Activated T-helper 1 cell treated with anti-CD3 and anti-CD28 coated beads, Interleukin-12 subunit alpha, Interleukin-12 subunit beta, Interleukin-2, Interleukin-4 antibody, amounts not matched to agents 30 ng/mL and 10 ng/mL and 1 ng/mL, durations not matched to agents 14 hours and 24 hours and 36 hours (primary cell): ENCODE measurements around the gene GSE1. TPM values are rescaled to one million over a fixed set of nuclear protein-coding genes. Genes with fewer than 3 reads are reported as not detected.

Source experiments
- DNase-seq: peaks from one replicate; pipeline ENCODE4 v3.0.0; 2021; ENCODE audit warnings: low spot score
- H3K27ac Mint-ChIP-seq: one replicate; pipeline ENCODE4 v1.8.0; 2021; ENCODE audit warnings: mild to moderate bottlenecking, mixed read lengths
- H3K27me3 Mint-ChIP-seq: one replicate; pipeline ENCODE4 v1.8.0; 2022; ENCODE audit warnings: mild to moderate bottlenecking, moderate library complexity, mixed read lengths; ENCODE audit not compliant: insufficient read depth
- H3K36me3 Mint-ChIP-seq: one replicate; pipeline ENCODE4 v1.8.0; 2021; ENCODE audit warnings: low read depth, mixed read lengths
- H3K4me1 Mint-ChIP-seq: one replicate; pipeline ENCODE4 v1.8.0; 2021; ENCODE audit warnings: low read depth, mixed read lengths
- H3K4me3 Mint-ChIP-seq: one replicate; pipeline ENCODE4 v1.8.0; 2021; ENCODE audit warnings: mild to moderate bottlenecking, moderate library complexity, mixed read lengths
- H3K9me3 Mint-ChIP-seq: one replicate; pipeline ENCODE4 v1.8.0; 2021; ENCODE audit warnings: mixed read lengths
- intact Hi-C: fragments of 100-400 bp; cut with micrococcal nuclease; formaldehyde crosslinking; loops from one replicate; pipeline ENCODE4 v1.15.1; 2024
- total RNA-seq: library from RNA; stranded (reverse); gene quantifications from 2 replicates; pipeline ENCODE4 v1.2.3, GENCODE V29; 2022

GSE1 gene
- total RNA-seq, 1 donor from 2014 or later = 35.2 TPM

GRCh38 chr16:85659805-85660511, 46.8 kb downstream of the GSE1 start:
- H3K36me3 Mint-ChIP-seq = peaks cover 5% of the 10 kb centered on the region
- no peaks in the 10 kb centered on the region for H3K9me3 Mint-ChIP-seq
- DNase-seq = peak; percentile 37
- no peaks in the 10 kb centered on the region for H3K4me1 Mint-ChIP-seq
- no peak overlapping the region for H3K4me3 Mint-ChIP-seq
- no peaks in the 10 kb centered on the region for H3K27me3 Mint-ChIP-seq
- intact Hi-C loops = loop anchor here (1.0 kb wide), 1 partner anchor 58 kb away; no protein-coding TSS in a partner anchor
- H3K27ac Mint-ChIP-seq = no peak overlapping the region

- H3K9me3 Mint-ChIP-seq = no peaks in the 10 kb centered on the region
- intact Hi-C loops = no loop called here
- H3K36me3 Mint-ChIP-seq = peaks cover 6% of the 10 kb centered on the region
- no peak for DNase-seq
- no peak overlapping the region for H3K4me3 Mint-ChIP-seq
- H3K27me3 Mint-ChIP-seq = no peaks in the 10 kb centered on the region
- H3K4me1 Mint-ChIP-seq = no peaks in the 10 kb centered on the region
- no peak overlapping the region for H3K27ac Mint-ChIP-seq
Measured at GRCh38 chr16:85660843-85661739, 48.0 kb downstream of the GSE1 start.

DNA sequence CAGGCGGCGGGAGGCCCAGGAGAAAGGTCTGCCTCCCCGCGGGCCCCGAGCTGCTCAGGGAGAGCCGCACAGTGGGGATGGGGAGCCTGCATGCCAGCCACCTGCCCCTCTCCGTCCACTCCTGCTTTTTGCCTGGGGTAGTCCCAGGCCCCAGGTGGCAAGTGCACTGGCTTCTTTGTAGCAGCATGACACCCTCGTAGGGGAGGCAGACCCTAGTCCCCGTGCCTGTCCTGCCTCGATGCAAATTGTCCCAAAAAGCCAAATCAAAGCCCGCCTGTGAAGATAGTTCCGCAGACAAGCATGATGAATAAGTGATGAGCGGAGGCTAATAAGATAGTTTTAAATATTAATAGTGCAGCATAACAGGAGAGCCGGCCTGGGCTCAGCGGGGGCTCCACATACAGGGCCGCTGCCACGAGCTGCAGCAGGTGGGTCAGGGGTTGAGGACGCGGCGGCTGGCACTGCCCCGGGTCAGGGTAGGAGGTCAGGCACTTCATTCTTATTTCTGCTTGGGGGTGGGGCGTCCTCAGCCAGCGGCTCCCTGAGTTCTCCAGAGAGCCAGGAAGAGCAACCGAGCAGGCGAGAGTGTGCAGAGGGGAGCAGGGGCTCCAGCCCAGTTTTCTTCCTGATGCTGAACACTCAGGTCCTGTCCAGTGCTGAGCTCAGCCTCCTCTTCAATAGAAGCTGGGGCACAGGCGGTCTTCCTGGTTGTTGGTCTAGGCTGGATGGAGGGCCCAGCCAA, 48.8 kb downstream of the GSE1 start:
- DNase-seq = no peak
- Mint-ChIP-seq H3K27ac (no peak overlapping the region), H3K9me3 (no peaks in the 10 kb centered on the region), H3K36me3 (peaks cover 10% of the 10 kb centered on the region), H3K4me3 (no peak overlapping the region), H3K27me3 (no peaks in the 10 kb centered on the region), H3K4me1 (no peaks in the 10 kb centered on the region)
- intact Hi-C loops = no loop called here

GRCh38 chr16:85662482-85662812, 49.3 kb downstream of the GSE1 start:
- peaks cover 10% of the 10 kb centered on the region for H3K36me3 Mint-ChIP-seq
- no peak for DNase-seq
- H3K9me3 Mint-ChIP-seq = no peaks in the 10 kb centered on the region
- H3K27ac Mint-ChIP-seq = peak overlapping the region; percentile 48
- no peaks in the 10 kb centered on the region for H3K4me1 Mint-ChIP-seq
- no peak overlapping the region for H3K4me3 Mint-ChIP-seq
- intact Hi-C loops = no loop called here
- no peaks in the 10 kb centered on the region for H3K27me3 Mint-ChIP-seq

DNA sequence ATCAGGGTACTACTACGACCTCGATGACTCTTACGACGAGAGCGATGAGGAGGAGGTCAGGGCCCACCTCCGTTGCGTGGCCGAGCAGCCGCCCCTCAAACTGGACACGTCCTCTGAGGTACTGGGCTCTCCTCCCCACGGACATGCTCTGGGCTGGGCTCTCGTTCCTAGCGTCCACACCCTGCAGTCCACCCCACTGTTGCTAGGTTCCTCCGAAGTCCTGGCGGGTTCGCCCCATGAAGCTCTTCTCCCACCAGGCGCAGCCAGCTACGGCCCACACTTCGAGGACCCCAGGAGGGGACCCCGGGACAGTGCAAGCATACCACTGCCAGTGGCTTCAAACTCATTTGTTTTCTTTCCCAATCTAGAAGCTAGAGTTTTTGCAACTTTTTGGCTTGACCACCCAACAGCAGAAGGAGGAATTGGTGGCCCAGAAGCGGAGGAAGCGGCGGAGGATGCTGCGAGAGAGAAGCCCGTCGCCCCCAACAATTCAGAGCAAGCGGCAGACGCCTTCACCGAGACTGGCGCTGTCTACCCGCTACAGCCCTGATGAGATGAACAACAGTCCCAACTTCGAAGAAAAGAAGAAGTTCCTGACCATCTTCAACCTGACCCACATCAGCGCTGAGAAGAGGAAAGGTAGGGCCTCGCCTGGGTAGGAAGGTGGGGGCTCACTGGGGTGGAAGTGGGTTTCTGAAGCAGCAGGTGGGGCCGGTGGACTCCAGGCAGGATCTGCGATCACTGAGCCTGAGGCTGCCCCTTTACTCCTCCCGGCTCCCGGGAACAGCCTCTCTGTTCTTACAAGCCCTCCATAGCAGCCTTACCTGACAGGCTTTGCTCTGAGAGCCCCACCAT, 50.1 kb downstream of the GSE1 start:
- no peaks in the 10 kb centered on the region for H3K4me1 Mint-ChIP-seq
- no peak for DNase-seq

GRCh38 chr16:85663891-85664321, 50.8 kb downstream of the GSE1 start:
- no peak overlapping the region for H3K4me3 Mint-ChIP-seq
- H3K9me3 Mint-ChIP-seq = no peaks in the 10 kb centered on the region
- no peak overlapping the region for H3K27ac Mint-ChIP-seq
- no peaks in the 10 kb centered on the region for H3K4me1 Mint-ChIP-seq
- peaks cover 10% of the 10 kb centered on the region for H3K36me3 Mint-ChIP-seq
- no peak for DNase-seq
- intact Hi-C loops = no loop called here
- H3K27me3 Mint-ChIP-seq = no peaks in the 10 kb centered on the region

More for the DNA sequence above, 50.1 kb downstream of the GSE1 start:
- H3K27ac Mint-ChIP-seq = no peak overlapping the region
- no peaks in the 10 kb centered on the region for H3K27me3 Mint-ChIP-seq
- peaks cover 10% of the 10 kb centered on the region for H3K36me3 Mint-ChIP-seq
- H3K4me3 Mint-ChIP-seq = no peak overlapping the region
- no peaks in the 10 kb centered on the region for H3K9me3 Mint-ChIP-seq
- intact Hi-C loops = no loop called here

DNA sequence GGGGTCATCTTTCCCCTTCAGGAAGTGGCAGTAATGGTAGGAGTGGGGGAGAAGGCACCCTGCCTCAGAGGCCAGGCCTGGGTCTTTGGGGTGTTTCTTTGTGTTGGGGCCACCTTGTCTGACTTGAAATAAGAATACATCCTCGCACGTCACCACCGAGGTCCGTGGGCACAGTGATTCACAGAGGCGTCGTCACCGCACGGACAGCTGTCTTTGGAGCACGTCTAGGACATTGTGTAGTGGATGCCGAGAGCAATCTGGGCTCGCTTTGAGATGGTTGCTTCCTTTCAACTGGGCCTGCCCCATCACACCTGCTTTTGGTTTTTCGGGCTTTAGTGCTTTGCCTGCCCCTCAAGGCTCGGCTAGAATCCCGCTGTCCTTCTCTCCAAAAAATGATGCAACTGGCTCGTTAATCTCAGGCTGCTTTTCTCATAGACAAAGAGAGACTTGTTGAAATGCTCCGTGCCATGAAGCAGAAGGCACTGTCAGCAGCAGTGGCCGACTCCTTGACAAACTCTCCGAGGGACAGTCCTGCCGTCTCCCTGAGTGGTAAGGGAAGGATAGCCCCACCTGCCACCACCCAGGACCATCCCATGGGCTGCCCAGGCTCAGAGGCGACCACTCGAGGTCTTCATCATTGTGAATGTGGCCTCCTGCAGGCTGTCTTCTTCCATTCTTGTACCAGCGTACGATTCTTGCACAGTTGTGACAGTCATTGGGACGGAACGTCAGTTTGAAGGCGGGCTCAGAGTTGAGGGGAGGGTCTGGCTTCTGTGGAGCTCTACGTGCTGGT, 51.7 kb downstream of the GSE1 start:
- H3K4me3 Mint-ChIP-seq = no peak overlapping the region
- H3K9me3 Mint-ChIP-seq = no peaks in the 10 kb centered on the region
- H3K27ac Mint-ChIP-seq = no peak overlapping the region
- H3K36me3 Mint-ChIP-seq = peaks cover 8% of the 10 kb centered on the region
- no peaks in the 10 kb centered on the region for H3K27me3 Mint-ChIP-seq
- H3K4me1 Mint-ChIP-seq = no peaks in the 10 kb centered on the region
- DNase-seq = no peak
- intact Hi-C loops = no loop called here

GRCh38 chr16:85665373-85665740, 52.2 kb downstream of the GSE1 start:
- Mint-ChIP-seq H3K4me1 (no peaks in the 10 kb centered on the region), H3K4me3 (no peak overlapping the region), H3K36me3 (peaks cover 7% of the 10 kb centered on the region), H3K27ac (no peak overlapping the region), H3K27me3 (no peaks in the 10 kb centered on the region), H3K9me3 (no peaks in the 10 kb centered on the region)
- intact Hi-C loops = no loop called here
- DNase-seq = no peak

DNA sequence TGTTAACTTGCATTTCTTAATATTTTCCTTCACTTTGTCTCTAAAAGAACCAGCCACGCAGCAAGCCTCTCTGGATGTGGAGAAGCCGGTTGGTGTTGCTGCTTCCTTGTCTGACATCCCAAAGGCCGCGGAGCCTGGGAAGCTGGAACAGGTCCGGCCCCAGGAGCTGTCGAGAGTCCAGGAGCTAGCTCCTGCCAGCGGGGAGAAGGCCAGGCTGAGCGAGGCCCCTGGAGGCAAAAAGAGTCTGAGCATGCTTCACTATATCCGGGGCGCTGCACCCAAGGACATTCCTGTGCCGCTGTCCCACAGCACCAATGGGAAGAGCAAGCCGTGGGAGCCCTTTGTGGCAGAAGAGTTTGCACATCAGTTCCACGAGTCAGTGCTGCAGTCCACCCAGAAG, 52.8 kb downstream of the GSE1 start:
- Mint-ChIP-seq H3K9me3 (no peaks in the 10 kb centered on the region), H3K27ac (no peak overlapping the region), H3K36me3 (peaks cover 8% of the 10 kb centered on the region), H3K4me1 (no peaks in the 10 kb centered on the region), H3K27me3 (no peaks in the 10 kb centered on the region), H3K4me3 (no peak overlapping the region)
- DNase-seq = no peak
- intact Hi-C loops = no loop called here

DNA sequence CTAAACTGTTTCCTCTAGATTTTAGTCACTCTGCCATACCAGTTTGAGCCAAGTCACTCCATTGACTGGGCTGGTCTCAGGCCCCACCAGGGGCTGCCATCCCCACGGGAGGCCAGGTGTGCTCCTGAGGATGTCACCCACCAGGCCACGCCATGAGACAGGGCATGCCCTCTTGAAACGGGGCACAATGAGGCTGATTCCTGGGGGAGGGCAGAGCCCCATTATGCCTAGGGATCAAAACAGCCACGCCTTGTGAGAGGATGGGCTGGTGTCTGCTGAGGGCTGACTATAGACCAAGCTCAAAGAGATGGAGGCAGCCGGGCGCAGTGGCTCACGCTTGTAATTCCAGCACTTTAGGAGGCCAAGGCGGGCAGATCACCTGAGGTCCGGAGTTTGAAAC, 54.1 kb downstream of the GSE1 start:
- Mint-ChIP-seq H3K27ac (no peak overlapping the region), H3K4me1 (no peaks in the 10 kb centered on the region)

DNA sequence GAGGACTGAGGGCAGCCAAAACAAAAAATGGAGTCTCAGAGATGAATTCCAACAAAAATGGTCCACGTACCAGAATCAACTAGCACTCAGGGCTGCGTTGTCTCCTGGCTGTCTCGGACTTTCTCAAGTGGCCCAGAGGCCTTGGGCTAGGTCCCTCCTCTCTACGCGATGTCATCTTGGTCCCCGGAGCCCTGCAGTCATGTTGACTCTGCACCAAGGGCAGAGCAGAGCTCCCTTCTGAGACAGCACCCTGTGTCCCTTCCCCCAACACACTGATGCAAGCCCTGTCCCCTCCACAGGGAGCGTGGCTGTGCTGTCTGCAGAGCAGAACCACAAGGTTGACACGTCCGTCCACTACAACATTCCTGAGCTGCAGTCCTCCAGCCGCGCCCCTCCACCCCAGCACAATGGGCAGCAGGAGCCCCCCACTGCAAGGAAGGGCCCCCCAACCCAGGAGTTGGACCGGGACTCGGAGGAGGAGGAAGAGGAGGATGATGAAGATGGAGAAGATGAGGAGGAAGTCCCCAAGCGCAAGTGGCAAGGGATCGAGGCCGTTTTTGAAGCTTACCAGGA, 54.8 kb downstream of the GSE1 start:
- no peaks in the 10 kb centered on the region for H3K4me1 Mint-ChIP-seq
- peaks cover 17% of the 10 kb centered on the region for H3K36me3 Mint-ChIP-seq
- no peak for DNase-seq
- no peak overlapping the region for H3K27ac Mint-ChIP-seq
- intact Hi-C loops = no loop called here
- H3K4me3 Mint-ChIP-seq = no peak overlapping the region
- no peaks in the 10 kb centered on the region for H3K27me3 Mint-ChIP-seq
- H3K9me3 Mint-ChIP-seq = no peaks in the 10 kb centered on the region

More for the DNA sequence above, 54.1 kb downstream of the GSE1 start:
- peaks cover 13% of the 10 kb centered on the region for H3K36me3 Mint-ChIP-seq
- no peaks in the 10 kb centered on the region for H3K9me3 Mint-ChIP-seq
- H3K4me3 Mint-ChIP-seq = no peak overlapping the region
- intact Hi-C loops = no loop called here
- H3K27me3 Mint-ChIP-seq = no peaks in the 10 kb centered on the region
- DNase-seq = no peak
